HG03025 (cell line): ENCODE measurements around the gene CFTR.
"Not testable (repeated sequence)": the region's sequence is repeated elsewhere in the genome, so short reads cannot be mapped to it uniquely, and the experiment has no call there.

ENCODE experiments used
- ATAC-seq: cut with Tn5 transposase; IDR thresholded peaks from one replicate; pipeline ENCODE4 v1.9.1; 2021; ENCODE audit warnings: mild to moderate bottlenecking, moderate library complexity; ENCODE audit not compliant: unreplicated experiment, low FRiP score

Gene CFTR

DNA sequence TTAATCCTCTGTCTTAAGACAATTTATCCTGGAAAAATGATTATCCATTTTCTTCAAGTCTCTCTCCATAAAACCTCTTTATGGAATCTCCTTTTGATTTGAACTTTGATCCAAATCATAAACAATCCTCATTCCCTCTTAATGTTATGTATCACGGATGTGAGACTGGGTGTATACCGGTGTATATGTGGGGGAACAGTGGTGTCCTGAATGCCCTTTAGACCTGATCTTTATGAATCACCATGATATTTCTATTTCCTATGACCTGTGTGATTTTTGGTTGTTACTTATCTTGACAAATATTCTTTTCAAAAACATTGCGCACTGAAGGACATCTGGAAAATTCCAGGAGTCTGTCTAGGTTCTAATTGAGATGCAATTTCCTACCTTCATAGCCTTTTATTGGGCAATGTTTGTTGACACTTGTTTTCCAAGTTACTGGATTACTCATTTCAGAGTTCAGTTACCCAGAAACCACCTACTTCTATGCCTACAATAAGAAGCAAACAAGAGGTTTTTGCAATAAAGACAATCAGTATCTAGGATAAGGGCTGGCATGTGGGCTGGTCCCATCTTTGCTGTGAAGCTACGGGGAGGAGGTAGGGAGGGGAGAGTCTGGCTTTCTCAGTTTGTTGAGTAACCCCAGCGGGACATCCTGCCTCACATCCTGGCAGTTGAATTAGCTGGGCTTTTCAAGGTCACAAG, 203.0 kb downstream of the CFTR start:
- ATAC-seq = no peak

DNA sequence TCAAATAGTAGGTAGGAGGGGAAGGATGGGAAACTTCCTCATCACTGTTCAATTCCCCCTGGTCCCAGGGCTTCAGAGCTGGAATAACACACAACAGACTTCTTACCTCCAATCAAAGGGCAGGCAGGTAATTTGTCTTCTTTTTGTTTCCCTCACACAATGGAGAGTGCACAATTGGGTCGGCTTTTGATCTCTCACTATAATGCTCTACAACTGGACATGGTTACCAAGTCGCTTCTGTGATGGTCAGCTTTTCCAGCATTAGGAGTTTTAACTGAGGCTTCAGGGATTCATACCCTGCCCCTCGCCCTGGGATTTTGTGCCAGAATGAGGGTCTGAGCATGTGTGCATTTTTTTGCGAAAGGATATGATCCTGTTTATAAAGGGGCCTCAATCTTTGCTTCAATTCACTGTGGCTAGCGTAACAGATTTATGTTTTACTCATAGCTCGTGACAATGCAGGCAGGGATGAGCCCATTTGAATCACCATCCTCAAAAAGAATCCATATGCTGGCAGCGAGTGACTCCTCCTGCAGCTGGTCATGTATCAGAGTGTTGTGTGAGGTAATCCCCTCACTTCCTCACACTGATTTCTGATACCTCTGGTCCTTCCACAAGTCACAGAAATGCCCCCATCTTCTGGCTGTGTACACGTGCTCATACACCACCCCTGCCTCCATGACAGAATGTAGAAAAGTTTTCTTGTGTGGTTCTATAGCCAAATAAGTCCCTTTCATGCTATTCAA, 203.8 kb downstream of the CFTR start:
- no peak for ATAC-seq

DNA sequence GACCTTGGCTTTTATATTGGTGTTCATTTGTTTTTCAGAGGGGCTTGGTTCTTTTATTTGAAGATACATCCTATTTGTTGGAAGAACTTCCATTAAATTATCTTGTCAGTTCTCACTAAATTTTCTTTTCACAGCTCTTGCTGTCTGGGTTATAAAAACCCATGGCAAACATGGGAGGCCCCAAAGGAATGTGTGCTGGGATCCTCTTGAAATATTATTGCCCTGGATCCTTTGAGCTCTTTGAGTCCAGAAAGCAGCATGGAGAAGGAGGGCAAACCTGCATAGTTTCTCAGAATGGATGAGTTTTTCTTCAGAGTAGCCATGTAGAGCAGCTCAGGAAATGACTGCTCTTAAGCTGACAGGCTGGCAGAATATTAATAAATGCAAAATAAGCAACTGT, 206.0 kb downstream of the CFTR start:
- ATAC-seq = no peak

DNA sequence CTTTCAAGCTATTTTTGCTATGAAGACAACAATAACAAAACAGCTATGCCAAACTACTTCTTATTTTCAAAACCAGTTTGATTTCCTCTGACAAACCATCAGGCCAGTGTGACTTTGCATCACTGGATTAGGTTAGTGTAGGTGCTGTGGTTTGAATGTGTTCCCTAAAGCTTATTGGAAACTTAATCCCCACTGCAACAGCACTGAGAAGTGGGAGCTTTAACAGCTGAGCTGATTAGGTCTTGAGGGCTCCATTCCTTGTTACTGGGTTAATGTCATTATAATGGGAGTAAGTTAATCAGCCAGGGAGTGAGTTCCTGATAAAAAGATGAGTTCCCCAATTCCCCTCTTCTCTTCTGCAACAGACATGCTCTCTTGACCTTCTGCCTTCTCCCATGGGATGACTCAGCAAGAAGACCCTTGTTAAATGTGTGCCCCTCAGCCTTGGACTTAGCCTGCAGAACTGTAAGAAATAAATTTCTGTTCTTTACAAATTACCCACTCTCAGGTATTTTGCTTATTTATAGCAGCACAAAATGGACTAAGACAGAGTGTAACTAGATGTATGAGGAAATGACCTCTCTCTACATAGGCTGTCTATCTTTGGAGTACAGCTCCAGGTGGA, 206.6 kb downstream of the CFTR start:
- no peak for ATAC-seq

DNA sequence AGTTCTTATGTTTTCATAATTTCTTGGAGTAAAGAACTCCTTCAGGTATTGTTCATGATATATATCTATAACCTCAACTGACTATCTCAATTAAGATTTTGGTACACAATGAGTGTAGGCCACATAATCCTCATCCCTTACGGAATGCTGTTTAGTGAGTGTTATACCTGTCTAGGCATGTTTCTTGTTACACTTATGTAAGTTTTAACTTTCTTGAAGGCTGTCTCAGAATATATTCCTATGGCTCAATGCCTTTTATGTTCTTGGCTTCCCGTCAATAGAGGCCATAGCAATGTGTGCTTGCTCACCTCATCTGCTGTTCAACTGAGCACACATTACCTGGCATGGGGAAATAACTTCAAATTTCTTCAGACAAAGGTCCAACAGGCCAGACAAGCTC, 208.3 kb downstream of the CFTR start:
- ATAC-seq = no peak

DNA sequence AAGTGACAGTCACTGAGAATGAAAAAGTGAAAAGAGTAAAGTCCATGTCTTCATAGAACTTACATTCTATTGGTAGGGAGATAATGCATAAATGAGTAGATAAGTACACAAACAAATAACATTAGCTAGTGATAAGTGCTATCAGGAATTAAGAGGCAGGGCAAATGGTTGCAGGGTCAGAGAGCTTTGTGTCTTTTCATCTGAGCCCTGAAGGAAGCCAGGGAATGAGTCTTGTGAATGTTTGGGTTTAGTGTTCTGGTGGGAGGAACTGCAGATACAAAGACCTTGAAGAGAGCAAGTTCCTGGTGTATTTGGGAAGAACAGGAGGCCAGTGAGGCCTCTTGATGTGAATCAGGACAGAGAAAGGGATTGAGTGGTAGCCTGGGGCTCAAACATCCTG, 209.6 kb downstream of the CFTR start:
- ATAC-seq = no peak

DNA sequence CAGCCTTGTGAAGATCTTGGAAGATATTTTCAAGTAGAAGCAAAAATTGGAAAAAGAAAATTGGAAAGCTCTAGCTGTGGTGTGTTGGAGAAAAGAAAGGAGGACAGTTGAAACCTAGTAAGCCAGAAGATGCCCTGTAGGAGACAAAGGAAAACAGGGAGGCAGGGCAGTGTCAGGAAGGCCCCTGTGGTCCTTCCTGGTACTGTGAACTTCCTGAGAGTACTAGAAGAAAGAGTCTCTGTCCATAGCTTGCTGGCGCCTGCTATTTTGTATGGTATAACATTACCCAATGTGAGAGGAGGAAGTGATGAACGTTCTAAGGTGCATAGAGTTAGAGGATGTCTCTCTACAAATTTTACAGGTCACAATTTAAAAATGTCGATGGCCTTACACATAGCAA, 210.3 kb downstream of the CFTR start:
- ATAC-seq = no peak

DNA sequence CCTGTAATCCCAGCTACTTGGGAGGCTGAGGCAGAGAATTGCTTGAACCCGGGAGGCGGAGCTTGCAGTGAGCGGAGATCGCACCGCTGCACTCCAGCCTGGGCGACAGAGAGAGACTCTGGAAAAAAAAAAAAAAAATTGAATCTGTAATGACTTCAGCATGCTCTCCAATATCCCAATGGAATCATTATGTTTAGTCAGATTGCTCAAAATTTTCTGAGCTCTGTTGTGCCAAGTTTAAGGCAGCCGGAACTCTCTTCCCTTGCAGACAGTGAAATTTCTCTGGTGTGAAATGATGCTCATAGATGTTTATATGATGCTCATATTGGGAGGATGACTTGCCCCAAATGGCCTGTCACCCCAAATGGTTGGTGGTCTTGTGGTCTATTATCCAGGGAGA, 212.5 kb downstream of the CFTR start:
- ATAC-seq = no peak

DNA sequence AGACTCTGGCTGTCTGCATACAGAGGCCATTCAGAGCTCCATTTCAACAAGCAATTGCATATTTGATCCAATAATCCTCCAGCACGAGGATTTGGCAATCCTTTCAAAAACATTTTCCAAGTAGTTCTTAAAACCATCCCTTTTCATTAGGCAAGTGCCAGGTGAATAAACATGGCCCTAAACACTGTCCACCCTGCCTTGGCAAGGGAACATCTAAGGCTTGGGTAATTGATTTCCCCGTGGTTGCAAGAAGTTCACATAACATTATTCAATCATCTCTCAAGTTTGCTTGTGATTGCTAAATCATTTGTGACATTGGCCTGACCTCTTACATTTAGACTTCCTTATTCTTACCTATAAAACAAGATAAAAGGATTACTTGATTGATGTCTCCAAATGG, 218.2 kb downstream of the CFTR start:
- ATAC-seq = no peak

DNA sequence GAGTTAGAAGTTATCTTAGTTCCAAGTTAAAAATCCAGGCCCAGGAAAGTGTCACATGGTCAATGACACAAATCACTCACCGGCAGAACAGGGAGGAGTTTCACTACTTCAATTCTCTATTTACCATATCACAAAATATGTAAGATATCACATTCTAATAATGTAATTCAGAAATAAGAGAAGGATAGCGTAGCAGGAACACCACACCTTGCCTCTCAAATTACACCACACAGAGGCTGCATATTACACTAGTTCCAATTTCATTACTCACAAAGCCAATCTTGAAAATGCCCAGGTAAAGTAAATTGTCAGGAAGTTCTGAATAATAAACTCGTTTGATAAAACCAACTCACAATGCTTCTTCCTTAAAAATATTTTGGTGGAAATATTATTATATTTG, 224.2 kb downstream of the CFTR start:
- ATAC-seq = no peak

DNA sequence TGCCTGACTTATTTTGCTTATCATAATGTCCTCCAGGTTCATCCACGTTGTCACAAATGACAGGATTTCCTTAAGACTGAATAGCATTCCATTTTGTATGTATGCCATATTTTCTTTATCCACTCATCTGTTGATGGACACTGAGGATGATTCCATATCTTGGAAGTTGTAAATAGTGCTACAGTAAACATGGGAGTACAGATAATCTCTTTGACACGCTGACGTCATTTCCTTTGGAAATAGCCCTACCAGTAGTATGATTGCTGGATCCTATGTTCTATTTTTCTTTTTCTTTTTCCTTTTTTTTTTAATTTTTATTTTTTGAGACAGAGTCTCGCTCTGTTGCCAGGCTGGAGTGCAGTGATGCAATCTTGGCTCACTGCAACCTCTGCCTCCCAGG, 225.8 kb downstream of the CFTR start:
- no peak for ATAC-seq

DNA sequence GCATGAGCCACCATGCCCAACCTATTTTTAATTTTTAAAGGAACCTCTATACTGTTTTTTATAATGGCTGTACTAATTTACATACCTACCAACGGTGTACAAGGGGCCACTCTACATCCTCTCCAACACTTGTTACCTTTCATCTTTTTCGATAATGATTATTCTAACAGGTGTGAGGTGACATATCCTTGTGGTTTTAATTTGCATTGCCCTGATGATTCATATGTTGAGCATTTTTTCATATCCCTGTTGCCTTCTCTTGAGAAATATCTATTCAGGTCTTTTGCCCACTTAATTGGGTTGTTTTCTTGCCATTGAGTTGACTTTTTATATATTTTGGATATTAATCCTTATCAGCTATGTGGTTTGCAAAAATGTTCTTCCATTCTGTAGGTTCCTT, 226.4 kb downstream of the CFTR start:
- ATAC-seq = no peak

DNA sequence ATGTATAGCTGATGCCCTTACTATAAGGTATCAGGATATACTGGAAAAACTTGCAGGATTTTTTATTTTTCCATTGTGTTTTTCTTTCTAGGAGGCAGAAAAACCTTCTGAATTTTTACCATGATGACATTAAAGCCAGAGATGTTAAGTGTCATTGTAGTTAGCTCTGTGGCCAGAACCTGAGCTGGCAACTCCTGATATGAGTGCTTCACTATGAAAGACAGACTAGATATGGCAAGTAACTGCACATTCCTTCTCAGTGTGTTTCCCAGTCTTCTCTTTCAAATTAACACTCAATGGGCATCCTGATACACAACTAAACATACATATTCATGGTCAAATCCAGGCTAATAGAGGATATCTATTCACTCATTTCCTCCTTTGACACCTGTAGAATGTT, 227.3 kb downstream of the CFTR start:
- no peak for ATAC-seq

DNA sequence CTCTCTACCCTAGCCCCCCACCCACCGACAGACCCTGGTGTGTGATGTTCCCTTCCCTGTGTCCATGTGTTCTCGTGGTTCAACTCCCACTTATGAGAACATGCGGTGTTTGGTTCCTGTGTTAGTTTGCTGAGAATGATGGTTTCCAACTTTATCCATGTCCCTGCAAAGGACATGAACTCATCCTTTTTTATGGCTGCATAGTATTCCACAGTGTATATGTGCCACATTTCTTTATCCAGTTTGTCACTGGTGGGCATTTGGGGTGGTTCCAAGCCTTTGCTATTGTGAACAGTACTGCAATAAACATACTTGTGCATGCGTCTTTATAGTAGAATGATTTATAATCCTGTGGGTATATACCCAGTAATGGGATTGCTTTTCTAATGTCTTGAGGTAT, 228.3 kb downstream of the CFTR start:
- ATAC-seq = not testable (repeated sequence)

DNA sequence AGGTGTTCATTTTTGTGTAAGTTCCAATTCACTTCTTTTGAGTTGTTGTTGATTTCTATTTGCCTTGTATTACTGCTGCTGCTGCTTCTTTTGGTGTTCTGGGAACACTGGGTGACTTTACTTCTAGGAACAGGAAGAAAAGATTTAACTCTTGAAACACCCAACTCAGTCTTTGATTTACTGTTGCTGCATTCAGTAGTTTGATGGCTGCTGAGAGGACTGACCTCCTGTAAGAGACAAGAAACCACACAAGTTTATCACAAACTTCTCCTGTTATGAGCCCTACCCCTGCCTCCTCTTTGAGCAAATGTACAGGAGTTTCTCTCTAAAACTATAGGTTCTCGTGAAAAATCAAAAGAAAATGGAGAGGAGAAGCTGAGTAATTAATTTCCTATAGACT, 231.7 kb downstream of the CFTR start:
- ATAC-seq = no peak

DNA sequence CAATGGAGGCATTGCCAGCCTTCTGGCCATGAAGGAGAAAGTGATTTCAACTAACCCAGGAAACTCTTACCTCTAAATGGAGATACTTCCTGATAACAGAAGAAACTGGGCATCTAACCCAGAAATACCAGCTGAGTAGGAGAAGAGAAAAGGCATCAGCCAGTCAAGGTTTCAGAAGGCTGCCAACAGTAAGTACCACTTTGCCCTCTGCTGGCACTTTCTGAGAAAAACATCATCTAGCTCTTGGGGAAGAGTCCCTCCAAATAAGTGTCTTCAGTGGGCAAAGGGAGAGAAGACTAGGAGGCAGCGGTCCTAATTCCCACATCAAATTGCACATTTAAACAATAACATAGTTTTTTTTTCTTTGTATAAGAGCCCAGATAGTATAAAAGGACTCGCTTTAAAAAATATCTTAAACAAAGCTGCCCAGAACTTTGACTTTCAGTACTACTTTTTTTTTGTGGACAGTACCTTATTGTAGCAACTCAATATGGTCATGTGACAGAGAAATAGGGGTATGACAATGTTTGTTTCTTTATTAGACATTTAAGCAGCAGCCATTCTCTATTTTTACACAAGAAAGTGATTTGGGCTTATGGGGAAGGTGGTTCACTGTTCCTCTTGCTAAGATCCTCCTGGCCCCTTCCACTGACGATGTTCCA, 236.1 kb downstream of the CFTR start:
- ATAC-seq = peak; percentile 75

DNA sequence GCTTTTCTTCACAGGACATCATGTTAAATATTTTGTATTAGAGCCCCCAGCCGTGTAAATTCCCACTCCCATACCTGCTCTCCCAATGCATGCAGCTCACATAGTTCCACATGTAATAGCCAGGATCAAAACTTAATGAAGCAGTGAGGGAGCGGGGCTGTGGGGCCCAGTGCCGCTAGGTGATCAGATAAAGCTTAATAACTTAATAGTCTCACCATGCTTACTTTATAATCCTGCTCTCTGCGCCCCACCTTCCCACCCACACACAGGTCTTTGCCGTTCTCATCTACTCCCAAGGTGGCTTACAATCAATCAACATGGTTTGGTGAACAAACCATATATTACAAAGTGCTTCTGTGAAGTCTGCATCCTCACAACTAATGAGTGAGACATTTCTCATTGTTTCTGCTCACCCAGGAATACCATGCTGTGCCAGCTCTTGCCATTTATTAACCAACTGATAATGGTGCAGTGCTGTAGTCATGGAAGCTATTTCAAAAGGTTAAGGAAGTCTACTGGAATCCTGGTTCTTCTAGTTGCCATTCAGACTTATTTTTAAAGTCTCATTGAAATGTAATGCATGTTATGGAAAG, 237.0 kb downstream of the CFTR start:
- ATAC-seq = no peak

DNA sequence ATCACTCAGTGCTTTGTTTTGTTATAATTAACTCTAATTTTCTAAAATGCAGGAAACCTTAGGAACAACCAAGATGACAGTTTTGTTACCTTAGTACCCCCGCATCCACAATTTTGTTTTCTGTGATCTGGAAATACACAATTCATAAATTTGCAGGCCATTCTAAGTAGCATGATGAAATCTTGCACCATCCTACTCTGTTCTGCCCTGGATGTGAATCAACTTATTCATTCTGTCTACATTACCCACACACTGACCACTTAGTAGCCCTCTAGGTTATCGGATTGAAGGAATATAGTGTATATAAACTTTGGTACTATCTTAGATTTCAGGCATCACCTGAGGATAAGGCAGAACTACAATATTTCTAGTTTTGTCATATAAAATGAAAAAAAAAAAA, 237.5 kb downstream of the CFTR start:
- no peak for ATAC-seq
